ENCODE measurements around the gene RNF135.

DNA sequence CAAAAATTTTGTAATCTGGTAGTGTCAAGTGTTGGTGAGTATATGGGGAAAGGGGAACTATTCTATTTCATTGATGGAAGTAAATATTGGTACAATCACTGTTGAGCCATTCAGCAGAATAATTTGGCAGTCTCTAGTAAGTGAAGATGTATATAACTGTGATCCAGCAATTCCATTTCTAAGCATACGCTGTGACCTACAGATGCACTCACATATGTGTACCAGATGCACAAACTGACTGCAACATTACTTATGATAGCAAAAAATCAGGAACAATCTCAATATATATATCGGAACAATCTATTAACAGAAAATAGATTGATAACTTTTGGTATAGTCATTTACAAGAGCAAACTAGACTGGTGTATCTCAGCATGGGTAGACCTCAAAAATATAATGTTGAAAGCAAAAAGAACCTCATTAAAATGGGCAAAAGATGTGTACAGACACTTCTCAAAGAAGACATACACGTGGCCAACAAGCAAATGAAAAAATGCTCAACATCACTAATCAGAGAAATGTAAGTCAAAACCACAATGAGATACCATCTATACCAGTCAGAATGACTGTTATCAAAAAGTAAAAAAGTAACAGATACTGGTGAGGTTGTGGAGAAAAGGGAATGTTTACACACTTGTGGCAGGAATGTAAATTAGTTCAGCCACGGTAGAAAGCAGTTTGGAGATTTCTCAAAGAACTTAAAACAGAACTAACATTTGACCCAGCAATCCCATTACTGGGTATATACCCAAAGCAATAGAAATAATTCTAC, 28.3 kb upstream of the RNF135 start:
- TF ChIP-seq, protein P1, sequence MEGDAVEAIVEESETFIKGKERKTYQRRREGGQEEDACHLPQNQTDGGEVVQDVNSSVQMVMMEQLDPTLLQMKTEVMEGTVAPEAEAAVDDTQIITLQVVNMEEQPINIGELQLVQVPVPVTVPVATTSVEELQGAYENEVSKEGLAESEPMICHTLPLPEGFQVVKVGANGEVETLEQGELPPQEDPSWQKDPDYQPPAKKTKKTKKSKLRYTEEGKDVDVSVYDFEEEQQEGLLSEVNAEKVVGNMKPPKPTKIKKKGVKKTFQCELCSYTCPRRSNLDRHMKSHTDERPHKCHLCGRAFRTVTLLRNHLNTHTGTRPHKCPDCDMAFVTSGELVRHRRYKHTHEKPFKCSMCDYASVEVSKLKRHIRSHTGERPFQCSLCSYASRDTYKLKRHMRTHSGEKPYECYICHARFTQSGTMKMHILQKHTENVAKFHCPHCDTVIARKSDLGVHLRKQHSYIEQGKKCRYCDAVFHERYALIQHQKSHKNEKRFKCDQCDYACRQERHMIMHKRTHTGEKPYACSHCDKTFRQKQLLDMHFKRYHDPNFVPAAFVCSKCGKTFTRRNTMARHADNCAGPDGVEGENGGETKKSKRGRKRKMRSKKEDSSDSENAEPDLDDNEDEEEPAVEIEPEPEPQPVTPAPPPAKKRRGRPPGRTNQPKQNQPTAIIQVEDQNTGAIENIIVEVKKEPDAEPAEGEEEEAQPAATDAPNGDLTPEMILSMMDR (IDR thresholded peaks at IDR 0.05 in 2 of 3, conservative IDR thresholded peaks at IDR 0.05 in 1 of 3; ENCODE audit: control insufficient read depth in 2 of 3, extremely low read depth in 1 of 3, insufficient read depth in 1 of 3, low read depth in 3 of 3, low read length in 3 of 3) = no peak
- TF ChIP-seq POLR2A (IDR thresholded peaks at IDR 0.05; ENCODE audit: low read depth, low read length) = no peak
- TF ChIP-seq POLR2AphosphoS5 (IDR thresholded peaks at IDR 0.05; ENCODE audit: low read length) = no peak
- TF ChIP-seq, protein P2, sequence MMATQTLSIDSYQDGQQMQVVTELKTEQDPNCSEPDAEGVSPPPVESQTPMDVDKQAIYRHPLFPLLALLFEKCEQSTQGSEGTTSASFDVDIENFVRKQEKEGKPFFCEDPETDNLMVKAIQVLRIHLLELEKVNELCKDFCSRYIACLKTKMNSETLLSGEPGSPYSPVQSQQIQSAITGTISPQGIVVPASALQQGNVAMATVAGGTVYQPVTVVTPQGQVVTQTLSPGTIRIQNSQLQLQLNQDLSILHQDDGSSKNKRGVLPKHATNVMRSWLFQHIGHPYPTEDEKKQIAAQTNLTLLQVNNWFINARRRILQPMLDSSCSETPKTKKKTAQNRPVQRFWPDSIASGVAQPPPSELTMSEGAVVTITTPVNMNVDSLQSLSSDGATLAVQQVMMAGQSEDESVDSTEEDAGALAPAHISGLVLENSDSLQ (IDR thresholded peaks at IDR 0.05) = no peak
- no peak for TF ChIP-seq FOXK2 (IDR thresholded peaks at IDR 0.05)
- no peak for TF ChIP-seq SMC3 (IDR thresholded peaks at IDR 0.05; ENCODE audit: borderline replicate concordance, low read length)
- TF ChIP-seq KAT2A (conservative IDR thresholded peaks at IDR 0.05; ENCODE audit: control insufficient read depth, low read depth, low read length) = no peak
- no peak for TF ChIP-seq TAF1 (IDR thresholded peaks at IDR 0.05; ENCODE audit: borderline replicate concordance, low read depth, low read length)
- TF ChIP-seq, protein P3, sequence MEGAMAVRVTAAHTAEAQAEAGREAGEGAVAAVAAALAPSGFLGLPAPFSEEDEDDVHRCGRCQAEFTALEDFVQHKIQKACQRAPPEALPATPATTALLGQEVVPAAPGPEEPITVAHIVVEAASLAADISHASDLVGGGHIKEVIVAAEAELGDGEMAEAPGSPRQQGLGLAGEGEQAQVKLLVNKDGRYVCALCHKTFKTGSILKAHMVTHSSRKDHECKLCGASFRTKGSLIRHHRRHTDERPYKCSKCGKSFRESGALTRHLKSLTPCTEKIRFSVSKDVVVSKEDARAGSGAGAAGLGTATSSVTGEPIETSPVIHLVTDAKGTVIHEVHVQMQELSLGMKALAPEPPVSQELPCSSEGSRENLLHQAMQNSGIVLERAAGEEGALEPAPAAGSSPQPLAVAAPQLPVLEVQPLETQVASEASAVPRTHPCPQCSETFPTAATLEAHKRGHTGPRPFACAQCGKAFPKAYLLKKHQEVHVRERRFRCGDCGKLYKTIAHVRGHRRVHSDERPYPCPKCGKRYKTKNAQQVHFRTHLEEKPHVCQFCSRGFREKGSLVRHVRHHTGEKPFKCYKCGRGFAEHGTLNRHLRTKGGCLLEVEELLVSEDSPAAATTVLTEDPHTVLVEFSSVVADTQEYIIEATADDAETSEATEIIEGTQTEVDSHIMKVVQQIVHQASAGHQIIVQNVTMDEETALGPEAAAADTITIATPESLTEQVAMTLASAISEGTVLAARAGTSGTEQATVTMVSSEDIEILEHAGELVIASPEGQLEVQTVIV (IDR thresholded peaks at IDR 0.05; ENCODE audit: borderline replicate concordance, partially characterized antibody) = no peak
- TF ChIP-seq BMI1 (IDR thresholded peaks at IDR 0.05; ENCODE audit: borderline replicate concordance) = no peak
- TF ChIP-seq, protein P4, sequence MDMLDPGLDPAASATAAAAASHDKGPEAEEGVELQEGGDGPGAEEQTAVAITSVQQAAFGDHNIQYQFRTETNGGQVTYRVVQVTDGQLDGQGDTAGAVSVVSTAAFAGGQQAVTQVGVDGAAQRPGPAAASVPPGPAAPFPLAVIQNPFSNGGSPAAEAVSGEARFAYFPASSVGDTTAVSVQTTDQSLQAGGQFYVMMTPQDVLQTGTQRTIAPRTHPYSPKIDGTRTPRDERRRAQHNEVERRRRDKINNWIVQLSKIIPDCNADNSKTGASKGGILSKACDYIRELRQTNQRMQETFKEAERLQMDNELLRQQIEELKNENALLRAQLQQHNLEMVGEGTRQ (IDR thresholded peaks at IDR 0.05; ENCODE audit: borderline replicate concordance, low read depth, low read length) = no peak

All from GM12878 (cell line).